VCaP (cell line): ENCODE data around the gene CIAPIN1.
A peak's percentile ranks its signal among the peaks of the same experiment; 100 is the strongest.

Source experiments
- H3K27ac ChIP-seq: fragments of 450-650 bp; 2 replicates; pipeline ENCODE4 v1.5.1; 2017
- TF ChIP-seq, protein P1 (sequence below): fragments of 450-650 bp; conservative IDR thresholded peaks from 2 replicates; pipeline ENCODE4 v1.5.1; 2017; ENCODE audit warnings: mild to moderate bottlenecking, moderate library complexity

The CIAPIN1 gene

DNA sequence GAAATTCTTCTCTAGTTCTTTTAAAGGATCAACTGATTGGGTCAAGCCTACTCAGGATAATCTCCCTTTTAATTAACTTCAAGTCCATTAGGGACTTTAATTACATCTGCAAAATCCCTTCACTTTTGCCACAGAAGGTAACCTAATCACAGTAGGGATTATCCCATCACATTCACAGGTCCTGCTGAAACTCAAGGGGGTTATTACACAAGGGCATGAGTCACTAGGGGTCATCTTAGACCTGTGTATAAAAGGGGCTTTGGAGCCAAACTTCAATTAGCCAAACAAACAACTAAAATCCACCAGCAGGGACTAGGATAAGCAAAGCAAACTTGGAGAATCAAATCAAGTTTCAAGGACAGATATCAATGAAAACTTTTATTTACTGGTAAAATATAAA is 19.4 kb downstream of the CIAPIN1 start:
- H3K27ac ChIP-seq = no peak overlapping the region
- TF ChIP-seq, protein P1, sequence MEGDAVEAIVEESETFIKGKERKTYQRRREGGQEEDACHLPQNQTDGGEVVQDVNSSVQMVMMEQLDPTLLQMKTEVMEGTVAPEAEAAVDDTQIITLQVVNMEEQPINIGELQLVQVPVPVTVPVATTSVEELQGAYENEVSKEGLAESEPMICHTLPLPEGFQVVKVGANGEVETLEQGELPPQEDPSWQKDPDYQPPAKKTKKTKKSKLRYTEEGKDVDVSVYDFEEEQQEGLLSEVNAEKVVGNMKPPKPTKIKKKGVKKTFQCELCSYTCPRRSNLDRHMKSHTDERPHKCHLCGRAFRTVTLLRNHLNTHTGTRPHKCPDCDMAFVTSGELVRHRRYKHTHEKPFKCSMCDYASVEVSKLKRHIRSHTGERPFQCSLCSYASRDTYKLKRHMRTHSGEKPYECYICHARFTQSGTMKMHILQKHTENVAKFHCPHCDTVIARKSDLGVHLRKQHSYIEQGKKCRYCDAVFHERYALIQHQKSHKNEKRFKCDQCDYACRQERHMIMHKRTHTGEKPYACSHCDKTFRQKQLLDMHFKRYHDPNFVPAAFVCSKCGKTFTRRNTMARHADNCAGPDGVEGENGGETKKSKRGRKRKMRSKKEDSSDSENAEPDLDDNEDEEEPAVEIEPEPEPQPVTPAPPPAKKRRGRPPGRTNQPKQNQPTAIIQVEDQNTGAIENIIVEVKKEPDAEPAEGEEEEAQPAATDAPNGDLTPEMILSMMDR = no peak

DNA sequence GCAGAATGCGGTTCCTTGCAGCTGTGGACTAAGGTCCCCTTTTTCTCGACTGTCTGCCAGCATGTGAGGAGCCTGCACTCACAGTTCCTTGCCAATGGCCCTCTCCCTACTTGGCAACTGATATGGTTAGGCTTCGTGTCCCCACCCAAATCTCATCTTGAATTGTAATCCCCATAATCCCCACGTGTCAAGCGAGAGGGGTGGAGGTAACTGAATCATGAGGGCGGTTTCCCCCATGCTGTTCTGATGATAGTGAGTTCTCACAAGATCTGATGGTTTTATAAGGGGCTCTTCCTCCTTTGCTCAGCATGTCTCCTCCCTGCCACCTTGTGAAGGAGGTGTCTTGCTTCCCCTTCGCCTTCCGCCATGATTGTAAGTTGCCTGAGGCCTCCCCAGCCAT is 19.9 kb downstream of the CIAPIN1 start:
- TF ChIP-seq, protein P1 = no peak
- no peak overlapping the region for H3K27ac ChIP-seq

DNA sequence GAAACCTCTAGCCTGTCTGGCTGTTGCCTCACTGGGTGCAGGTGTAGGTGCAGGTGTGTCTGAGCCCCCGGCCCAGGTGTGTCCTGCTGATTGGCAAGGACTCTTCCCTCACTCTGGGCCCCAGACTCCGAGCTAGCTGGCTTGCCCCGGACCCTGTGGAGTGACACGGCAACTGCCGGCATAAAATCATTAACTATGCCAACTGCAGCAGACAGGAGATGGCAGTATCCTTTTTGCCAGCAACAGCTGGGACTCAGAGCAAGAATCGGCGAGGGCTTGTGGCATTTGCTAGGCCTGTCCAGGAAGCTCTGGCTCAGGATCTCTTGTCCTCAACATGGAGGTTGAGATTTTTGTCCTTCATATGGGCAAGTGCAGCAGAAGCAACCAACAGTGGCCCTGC is 20.8 kb downstream of the CIAPIN1 start:
- TF ChIP-seq, protein P1 = no peak
- H3K27ac ChIP-seq = no peak overlapping the region

DNA sequence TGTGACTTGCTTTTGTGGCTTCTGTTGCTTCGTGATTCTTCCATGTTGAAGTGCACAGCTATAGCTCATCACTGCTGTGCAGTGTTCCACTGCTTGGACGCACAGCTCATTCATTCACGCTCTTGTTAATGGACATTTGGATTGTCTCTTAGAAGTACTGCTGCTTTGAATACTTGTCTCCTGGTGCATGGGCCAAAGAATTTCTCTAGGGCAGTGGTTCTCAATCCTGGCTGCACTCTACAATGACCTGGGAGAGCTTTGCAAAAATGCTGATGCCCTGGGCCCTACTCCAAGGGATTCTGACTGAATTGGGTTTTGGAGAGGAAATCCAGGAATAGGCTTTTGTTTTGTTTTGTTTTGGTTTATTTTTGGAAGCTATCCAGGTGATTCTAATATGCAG is 22.6 kb downstream of the CIAPIN1 start:
- H3K27ac ChIP-seq = no peak overlapping the region
- TF ChIP-seq, protein P1 = no peak

DNA sequence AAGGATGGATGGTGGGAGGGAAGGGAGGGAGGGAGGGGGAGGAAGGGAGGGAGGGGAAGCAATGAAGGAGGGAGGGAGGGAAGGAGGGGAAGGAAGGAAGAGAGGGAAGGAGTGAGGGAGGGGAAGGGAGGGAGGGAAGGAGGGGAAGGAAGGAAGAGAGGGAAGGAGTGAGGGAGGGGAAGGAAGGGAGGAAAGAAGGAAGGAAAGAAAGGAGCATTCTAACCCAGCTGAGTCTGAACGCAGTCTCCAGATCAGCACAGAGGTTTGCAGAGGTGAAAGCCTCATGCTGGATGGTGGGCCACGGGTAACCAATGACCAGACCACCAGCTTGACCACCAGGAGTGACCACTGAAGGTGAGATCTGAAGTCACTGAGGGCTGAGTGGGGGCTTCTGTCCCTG is 24.0 kb downstream of the CIAPIN1 start:
- TF ChIP-seq, protein P1 = no peak
- no peak overlapping the region for H3K27ac ChIP-seq

DNA sequence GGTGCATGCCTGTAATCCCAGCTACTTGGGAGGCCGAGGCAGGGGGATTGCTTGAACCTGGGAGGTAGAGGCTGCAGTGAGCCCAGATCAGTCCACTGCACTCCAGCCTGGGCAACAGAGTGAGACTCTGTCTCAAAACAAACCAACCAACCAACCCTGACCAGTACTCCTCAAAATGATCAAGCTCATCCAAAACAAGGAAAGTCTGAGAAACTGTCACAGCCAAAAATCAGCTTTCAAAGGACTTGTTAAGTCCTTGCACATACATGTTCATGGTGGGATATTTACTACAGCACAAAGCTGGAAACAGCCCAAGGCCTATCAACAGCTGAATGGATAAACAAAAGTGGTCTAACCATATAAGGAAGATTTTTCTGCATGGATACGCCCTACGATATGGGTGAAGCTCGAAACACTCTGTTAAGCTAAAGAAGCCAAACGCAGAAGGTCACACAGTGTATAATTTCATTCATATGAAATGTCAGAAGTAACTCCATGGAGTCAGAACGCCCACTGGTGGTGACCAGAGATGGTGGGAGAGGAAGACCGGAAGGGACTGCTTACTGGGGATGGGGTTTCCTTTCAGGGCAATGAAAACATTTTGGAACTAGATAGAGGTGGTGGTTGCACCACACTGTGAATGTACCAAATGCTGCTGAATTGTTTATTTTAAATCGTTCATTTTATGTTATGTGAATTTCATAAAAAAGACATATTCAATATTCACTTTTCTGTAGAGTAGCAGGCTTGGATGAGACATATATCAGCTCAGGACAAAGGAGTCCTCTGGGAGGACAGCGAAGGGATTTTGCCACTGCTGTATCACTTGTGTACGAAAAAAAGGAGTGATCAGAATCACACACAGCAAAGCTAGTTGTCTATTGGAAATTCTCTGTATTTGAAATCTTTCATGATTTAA is 24.9 kb downstream of the CIAPIN1 start:
- H3K27ac ChIP-seq = no peak overlapping the region
- TF ChIP-seq, protein P1 = peak; percentile 75

DNA sequence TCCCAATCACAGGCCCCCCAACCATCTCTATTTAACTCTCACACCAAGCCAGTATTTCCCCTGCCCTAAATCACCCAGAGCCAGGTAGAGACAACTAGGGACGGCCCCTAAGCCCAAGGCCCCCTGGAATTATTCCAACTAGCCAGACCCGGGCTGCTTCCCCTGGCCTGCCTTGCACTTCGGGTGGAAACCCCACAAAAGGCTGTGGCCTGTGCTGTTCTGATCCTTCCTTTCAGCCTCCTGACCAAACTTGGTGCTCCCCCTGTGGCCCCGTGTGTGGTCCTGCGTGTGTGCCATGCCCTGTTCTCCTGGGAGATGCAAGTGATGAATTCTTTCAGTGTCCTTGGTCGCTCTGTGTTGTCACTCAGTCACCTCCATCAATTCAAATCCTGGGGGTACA is 27.7 kb downstream of the CIAPIN1 start:
- H3K27ac ChIP-seq = peak overlapping the region; percentile 70
- TF ChIP-seq, protein P1 = no peak
